HG03521 (cell line): ENCODE results near the gene STARD5.

Experiments
- ATAC-seq: cut with Tn5 transposase; IDR thresholded peaks from one replicate; pipeline ENCODE4 v1.9.1; 2021; ENCODE audit warnings: mild to moderate bottlenecking, moderate library complexity; ENCODE audit not compliant: unreplicated experiment

STARD5 gene

GRCh38 chr15:81296186-81296585, 27.8 kb downstream of the STARD5 start:
- no peak for ATAC-seq

- ATAC-seq, result no peak
Observed at GRCh38 chr15:81295486-81296121, 28.3 kb downstream of the STARD5 start.

GRCh38 chr15:81294516-81294880, 29.4 kb downstream of the STARD5 start:
- no peak for ATAC-seq

GRCh38 chr15:81293728-81294515, 30.0 kb downstream of the STARD5 start:
- peak; percentile 63 for ATAC-seq

DNA sequence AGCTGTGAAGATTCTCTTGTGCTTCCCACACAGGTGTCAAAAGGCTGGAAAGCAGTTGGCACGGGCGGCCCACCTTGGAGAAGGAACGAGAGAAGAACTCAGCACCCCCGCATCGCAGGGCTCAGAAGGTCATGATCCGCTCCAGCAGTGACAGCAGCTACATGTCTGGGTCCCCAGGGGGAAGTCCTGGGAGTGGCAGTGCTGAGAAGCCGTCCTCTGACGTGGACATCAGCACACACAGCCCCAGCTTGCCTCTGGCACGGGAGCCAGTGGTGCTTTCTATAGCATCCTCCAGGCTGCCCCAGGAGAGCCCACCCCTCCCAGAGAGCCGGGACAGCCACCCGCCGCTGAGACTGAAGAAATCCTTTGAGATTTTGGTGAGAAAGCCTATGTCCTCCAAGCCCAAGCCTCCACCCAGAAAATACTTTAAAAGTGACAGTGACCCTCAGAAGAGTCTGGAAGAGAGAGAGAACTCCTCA, 31.4 kb downstream of the STARD5 start:
- peak; percentile 32 for ATAC-seq

DNA sequence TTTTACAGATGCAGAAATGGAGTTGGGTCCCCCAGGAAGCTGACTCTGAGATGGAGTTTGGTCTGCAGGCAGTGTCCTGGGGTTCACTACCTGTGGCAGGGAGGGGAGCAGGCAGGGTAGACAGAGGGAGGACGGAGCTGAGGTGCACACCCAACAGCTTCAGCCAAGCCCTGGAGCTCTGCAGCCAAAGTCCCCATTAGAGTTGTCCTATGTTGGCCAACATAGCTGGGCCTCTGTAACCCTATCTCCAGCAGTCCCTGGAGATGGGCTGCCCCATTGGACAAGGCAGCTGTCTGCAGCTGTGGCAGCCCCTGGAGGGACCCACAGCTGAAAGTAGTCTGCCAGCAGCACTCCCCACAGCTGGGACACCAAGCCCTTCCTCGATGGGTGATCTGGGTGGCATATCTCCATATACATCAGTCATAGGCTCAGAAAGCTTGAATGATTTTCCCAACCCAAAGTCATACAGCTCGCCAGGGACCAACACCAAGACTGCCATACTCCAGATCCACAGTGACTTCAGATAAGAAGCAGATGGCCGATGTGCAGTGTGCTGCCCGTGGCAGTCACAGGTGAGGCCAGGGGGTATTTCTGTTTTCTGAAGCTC, 31.9 kb downstream of the STARD5 start:
- no peak for ATAC-seq

- no peak for ATAC-seq
Observed at GRCh38 chr15:81289910-81290309, 34.0 kb downstream of the STARD5 start.

DNA sequence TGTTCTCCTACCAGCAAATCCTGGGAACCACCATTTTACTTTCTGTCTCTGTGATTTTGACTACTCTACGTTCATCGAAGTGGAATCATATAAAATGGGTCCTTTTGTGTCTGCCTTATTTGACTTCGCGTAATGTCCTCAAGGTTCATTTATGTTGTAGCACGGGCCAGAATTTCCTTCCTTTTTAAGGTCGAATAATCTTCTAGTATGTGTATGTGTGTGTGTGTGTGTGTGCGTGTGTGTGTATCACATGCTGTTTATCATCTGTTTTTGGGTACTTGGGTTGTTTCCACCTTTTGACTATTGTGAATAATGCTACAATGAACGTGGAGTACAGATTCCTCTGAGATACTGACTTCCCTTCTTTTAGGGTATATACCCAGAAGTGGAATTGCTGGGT, 35.3 kb downstream of the STARD5 start:
- ATAC-seq, result no peak

- no peak for ATAC-seq
Observed at GRCh38 chr15:81288040-81288439, 35.9 kb downstream of the STARD5 start.

DNA sequence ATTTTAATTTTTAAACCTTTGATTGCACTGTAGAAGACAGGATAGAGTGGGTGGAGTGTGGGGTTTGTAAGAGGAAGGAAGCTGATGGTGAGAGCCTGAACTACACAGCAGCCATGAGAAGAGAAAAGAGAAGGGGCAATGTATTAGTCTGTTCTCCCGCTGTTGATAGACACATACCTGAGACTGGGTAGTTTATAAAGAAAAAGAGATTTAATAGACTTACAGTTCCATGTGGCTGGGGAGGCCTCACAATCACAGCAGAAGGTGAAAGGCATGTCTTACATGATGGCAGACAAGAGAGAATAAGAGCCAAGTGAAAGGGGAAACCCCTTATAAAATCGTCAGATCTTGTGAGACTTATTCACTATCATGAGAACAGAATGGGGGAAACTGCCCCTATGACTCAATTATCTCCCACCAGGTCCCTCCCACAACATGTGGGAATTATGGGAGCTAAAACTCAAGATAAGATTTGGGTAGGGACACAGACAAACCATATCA, 37.3 kb downstream of the STARD5 start:
- no peak for ATAC-seq

DNA sequence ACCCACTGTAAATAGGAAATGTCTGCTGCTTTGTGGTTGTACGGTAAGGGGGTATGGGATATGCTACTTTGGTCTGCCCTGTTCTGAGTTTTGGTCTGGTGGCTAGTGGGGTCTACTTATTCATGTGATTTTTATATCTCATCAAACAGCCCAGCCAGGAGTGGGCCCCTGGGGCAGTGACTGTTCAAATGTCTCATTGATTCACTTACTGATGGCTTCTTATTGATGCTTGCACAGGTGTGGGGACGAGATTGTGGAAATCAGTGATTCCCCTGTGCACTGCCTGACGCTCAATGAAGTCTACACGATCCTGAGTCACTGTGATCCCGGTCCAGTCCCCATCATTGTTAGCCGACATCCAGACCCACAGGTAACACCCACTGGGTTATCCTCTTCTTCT, 38.5 kb downstream of the STARD5 start:
- ATAC-seq, result no peak

DNA sequence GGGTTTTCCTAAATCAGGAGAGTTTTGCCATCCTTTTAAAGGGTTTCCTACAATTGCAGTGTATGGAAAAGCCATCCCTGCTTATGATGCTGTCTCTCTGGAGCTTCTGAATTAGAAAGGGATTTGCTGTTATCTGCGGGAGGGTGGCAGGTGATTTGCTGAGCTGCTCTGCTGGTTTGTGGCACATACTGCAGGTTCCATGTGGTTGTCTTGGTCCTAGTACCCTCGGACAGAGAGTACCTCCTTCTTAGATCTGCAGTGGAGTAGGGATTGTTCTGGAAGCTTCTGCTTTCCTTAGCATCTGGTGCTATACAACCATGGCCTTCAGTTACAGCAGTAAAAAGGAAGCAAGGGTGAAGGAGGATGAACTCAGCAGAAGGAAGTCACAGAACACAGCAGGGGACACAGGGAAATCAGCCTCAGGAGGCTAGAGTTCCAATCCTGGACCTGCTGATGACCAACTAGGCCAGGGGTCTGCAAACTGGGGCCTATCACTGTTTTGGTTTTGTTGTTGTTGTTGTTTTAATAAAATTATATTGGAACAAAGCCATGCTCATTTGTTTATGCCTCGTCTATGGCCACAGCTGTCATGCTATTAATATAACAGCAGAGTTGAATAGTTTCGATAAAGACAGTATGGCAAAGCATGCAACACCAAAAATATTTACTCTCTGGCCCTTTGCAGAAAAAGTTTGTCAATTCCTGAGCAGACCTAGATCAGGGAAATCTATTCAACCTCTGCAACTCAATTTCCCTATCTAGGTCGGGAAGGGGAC, 39.5 kb downstream of the STARD5 start:
- ATAC-seq, result peak; percentile 52

- no peak for ATAC-seq
Observed at GRCh38 chr15:81282911-81283310, 41.0 kb downstream of the STARD5 start.

DNA sequence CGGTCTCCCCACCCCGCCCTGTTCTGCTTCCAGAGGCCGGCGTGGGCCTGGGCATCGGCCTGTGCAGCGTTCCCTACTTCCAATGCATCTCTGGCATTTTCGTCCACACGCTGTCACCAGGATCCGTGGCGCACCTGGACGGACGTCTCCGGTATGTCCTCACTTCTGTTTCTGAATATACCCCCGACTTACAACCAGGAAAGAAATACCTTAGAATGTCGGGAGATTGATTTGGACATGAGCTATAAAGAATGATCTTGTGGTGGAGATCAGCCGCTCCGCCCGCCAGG, 41.4 kb downstream of the STARD5 start:
- ATAC-seq, result no peak

DNA sequence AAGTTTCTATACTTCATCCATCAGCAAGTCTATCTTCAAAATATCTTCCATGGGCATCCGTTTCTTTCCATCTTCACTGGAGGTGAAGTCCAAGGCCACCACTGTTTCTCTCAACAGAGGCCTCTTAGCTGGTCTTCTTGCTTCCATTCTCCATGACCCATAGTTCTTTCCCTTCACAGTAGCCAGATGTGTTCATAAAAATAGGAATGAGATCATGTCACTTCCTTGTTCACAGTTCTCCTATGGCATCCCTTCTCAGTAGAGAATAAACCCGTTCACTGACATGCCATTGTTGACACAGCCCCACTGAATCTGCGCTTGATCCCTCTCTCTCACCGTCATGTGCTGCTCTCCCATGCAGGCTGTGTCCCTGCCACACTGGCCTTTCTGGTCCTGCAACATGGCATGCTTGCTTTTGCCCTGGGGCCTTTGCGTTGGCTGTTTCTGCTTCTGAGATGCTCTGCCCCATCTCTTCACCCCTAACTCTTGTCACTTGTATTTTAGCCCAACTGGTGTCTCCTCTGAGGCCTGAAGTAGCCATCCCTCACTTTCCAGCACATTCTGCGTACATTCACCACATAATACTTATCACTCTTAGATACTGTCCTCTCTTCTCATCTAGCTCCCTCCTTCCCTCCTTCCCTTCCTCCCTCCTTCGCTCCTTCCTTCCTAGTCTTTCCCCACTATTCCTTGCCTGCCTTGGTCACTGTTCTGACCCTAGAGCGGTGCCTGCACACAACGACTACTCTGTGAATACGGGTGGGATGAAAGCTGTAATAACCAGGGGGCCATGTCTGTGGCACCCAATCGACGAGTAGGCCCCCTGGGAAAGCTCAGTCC, 42.0 kb downstream of the STARD5 start:
- ATAC-seq, result no peak

GRCh38 chr15:81281456-81281735, 42.5 kb downstream of the STARD5 start:
- ATAC-seq, result no peak

DNA sequence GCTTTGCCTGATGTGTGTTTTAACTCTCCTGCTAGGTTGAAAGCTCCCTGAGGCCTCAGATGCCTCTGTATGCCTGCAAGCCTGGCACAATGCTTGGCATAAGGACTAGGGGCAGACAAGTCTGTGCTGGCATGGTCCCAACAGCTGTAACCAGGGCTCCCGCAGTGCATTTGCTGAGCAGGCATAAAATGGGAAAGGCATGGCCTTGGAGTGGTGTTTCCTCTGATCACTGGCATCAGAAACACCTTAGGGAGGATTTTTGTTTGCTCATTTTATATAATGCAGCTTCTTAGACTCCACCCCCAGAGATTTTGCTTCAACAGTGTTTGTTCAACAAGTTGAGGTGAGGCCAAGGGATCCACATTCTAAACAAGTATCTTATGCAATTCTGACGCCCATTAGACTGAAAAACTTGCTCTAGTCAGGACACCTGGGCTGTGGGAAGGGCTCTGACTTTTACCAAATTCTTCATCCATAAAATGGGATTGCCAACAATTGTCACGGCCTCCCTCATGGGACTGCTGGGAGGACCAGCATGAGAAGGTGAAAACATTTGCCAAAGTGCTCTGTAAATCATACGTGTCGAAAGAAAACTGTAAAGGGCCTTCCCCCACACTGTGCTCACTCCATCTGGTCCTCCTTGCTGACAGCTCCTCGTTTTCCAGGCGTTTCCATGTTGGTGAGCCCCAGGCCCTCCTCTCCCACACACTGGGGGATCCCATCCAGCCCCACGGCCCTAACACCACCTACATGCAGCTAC, 43.1 kb downstream of the STARD5 start:
- no peak for ATAC-seq

- no peak for ATAC-seq
Observed at GRCh38 chr15:81279621-81280485, 44.1 kb downstream of the STARD5 start.
